Neural cell (in vitro differentiated cells): Measurements from ENCODE around the gene TRMT11. TPM values are rescaled to one million over a fixed set of nuclear protein-coding genes. Genes with fewer than 3 reads are reported as not detected.

Experiments
- H2AFZ ChIP-seq: fragments of 200-600, 300-800 bp; sonication (generic), shearing (Covaris generic); 2 replicates; pipeline ENCODE4 v1.6.0; 2014; ENCODE audit warnings: low read depth, mild to moderate bottlenecking, antibody characterized with exemption, low read length, moderate library complexity
- H3F3A ChIP-seq: fragments of 200-600 bp; shearing (Covaris generic); 2 replicates; pipeline ENCODE4 v1.6.1; 2016; ENCODE audit warnings: mild to moderate bottlenecking, moderate library complexity, mixed read lengths, antibody characterized with exemption, low read length; ENCODE audit not compliant: insufficient read depth, poor library complexity, severe bottlenecking
- H3K27ac ChIP-seq: fragments of 200-600, 300-800 bp; sonication (generic), shearing (Covaris generic); 2 replicates; pipeline ENCODE4 v1.5.1; 2014; ENCODE audit warnings: mild to moderate bottlenecking, low read length, moderate library complexity
- H3K27me3 ChIP-seq: fragments of 300-800, 200-600 bp; sonication (generic), shearing (Covaris generic); 2 replicates; pipeline ENCODE4 v1.6.0; 2014; ENCODE audit warnings: mild to moderate bottlenecking, low read depth, low read length, moderate library complexity; ENCODE audit not compliant: insufficient read depth
- H3K36me3 ChIP-seq: fragments of 300-800, 200-600 bp; sonication (generic), shearing (Covaris generic); 2 replicates; pipeline ENCODE4 v1.5.1; 2014; ENCODE audit warnings: mild to moderate bottlenecking, antibody characterized with exemption, low read length, moderate library complexity; ENCODE audit not compliant: insufficient read depth
- H3K4me2 ChIP-seq: fragments of 300-800, 200-600 bp; sonication (generic), shearing (Covaris generic); 2 replicates; pipeline ENCODE4 v1.6.0; 2014; ENCODE audit warnings: mild to moderate bottlenecking, low read length
- H3K4me3 ChIP-seq: fragments of 300-800, 200-600 bp; sonication (generic), shearing (Covaris generic); 2 replicates; pipeline ENCODE4 v1.5.1; 2014; ENCODE audit warnings: mild to moderate bottlenecking, low read length, moderate library complexity
- H3K79me2 ChIP-seq: fragments of 200-600 bp; shearing (Covaris generic); replicated peaks from 2 replicates; pipeline ENCODE4 v1.6.0; 2014; ENCODE audit warnings: mild to moderate bottlenecking, low read length, moderate library complexity; ENCODE audit not compliant: insufficient read depth
- H3K9ac ChIP-seq: fragments of 300-800, 200-600 bp; sonication (generic), shearing (Covaris generic); 2 replicates; pipeline ENCODE4 v1.6.1; 2016; ENCODE audit warnings: mild to moderate bottlenecking, low read length, mixed read lengths
- H3K9me2 ChIP-seq: fragments of 200-600 bp; shearing (Covaris generic); 2 replicates; pipeline ENCODE4 v1.6.1; 2016; ENCODE audit warnings: mild to moderate bottlenecking, low read length, mixed read lengths; ENCODE audit not compliant: insufficient read depth
- H3K9me3 ChIP-seq: fragments of 200-600, 300-800 bp; sonication (generic), shearing (Covaris generic); 2 replicates; pipeline ENCODE4 v1.6.1; 2016; ENCODE audit warnings: mild to moderate bottlenecking, mixed run types, low read length, moderate library complexity, mixed read lengths
- H4K20me1 ChIP-seq: fragments of 200-600 bp; shearing (Covaris generic); 2 replicates; pipeline ENCODE4 v1.6.1; 2016; ENCODE audit warnings: mild to moderate bottlenecking, mixed run types; ENCODE audit not compliant: insufficient read depth
- CTCF ChIP-seq: fragments of 450-650 bp; IDR thresholded peaks from 2 replicates; pipeline ENCODE4 v1.5.1; 2014; ENCODE audit warnings: antibody characterized with exemption, mild to moderate bottlenecking, moderate library complexity; ENCODE audit not compliant: poor library complexity, severe bottlenecking
- EP300 ChIP-seq: fragments of 450-650 bp; conservative IDR thresholded peaks from 2 replicates; pipeline ENCODE4 v1.6.1; 2014; ENCODE audit warnings: antibody characterized with exemption, mild to moderate bottlenecking, moderate library complexity; ENCODE audit not compliant: poor library complexity, severe bottlenecking
- EZH2 ChIP-seq: fragments of 200-600, 300-800 bp; shearing (Covaris generic), sonication (generic); IDR thresholded peaks from 2 replicates; pipeline ENCODE4 v1.6.1; 2014; ENCODE audit warnings: antibody characterized with exemption, low read length, borderline replicate concordance, mild to moderate bottlenecking; ENCODE audit not compliant: insufficient read depth, poor library complexity, severe bottlenecking
- MXI1 ChIP-seq: fragments of 450-650 bp; conservative IDR thresholded peaks from 2 replicates; pipeline ENCODE4 v1.6.1; 2014; ENCODE audit warnings: antibody characterized with exemption, mild to moderate bottlenecking; ENCODE audit not compliant: poor library complexity, severe bottlenecking
- POLR2AphosphoS5 ChIP-seq: IDR thresholded peaks from 2 replicates; pipeline ENCODE4 v1.6.1; 2012
- RAD21 ChIP-seq: fragments of 450-650 bp; conservative IDR thresholded peaks from 2 replicates; pipeline ENCODE4 v1.6.1; 2014; ENCODE audit warnings: antibody characterized with exemption, mild to moderate bottlenecking, moderate library complexity
- REST ChIP-seq: IDR thresholded peaks from 2 replicates; pipeline ENCODE4 v1.6.1; 2012; ENCODE audit warnings: borderline replicate concordance
- SMC3 ChIP-seq: fragments of 450-650 bp; conservative IDR thresholded peaks from 2 replicates; pipeline ENCODE4 v1.6.1; 2014; ENCODE audit warnings: antibody characterized with exemption, mild to moderate bottlenecking, moderate library complexity; ENCODE audit not compliant: poor library complexity
- TAF1 ChIP-seq: IDR thresholded peaks from 2 replicates; pipeline ENCODE4 v1.6.1; 2012; ENCODE audit warnings: low read depth
- polyA plus RNA-seq: library from polyadenylated mRNA; depleted of rRNA; stranded (reverse); fragments of >200 nt; gene quantifications from 2 replicates; pipeline ENCODE4 v1.2.3, GENCODE V29; 2014

The TRMT11 gene
- polyA plus RNA-seq, 1 donor from 2014 or later: 37.6 TPM

- no peak overlapping the region for H3K4me3 ChIP-seq
- no peaks in the 10 kb centered on the region for H3K79me2 ChIP-seq
- no peaks in the 10 kb centered on the region for H3K9me2 ChIP-seq
- no peak overlapping the region for H3K27ac ChIP-seq
- H4K20me1 ChIP-seq: no peaks in the 10 kb centered on the region
- no peaks in the 10 kb centered on the region for H3K27me3 ChIP-seq
- no peaks in the 10 kb centered on the region for H3F3A ChIP-seq
- H3K9me3 ChIP-seq: no peaks in the 10 kb centered on the region
- TF ChIP-seq EP300 (no peak), EZH2 (no peak), RAD21 (no peak), CTCF (no peak), SMC3 (no peak), MXI1 (no peak), REST (no peak)
- H3K4me2 ChIP-seq: no peak overlapping the region
- H3K36me3 ChIP-seq: peaks cover 8% of the 10 kb centered on the region
- H3K9ac ChIP-seq: no peak overlapping the region
- H2AFZ ChIP-seq: no peak overlapping the region
Observed at GRCh38 chr6:126016591-126016990, 30.3 kb downstream of the TRMT11 start.

- H3K9me2 ChIP-seq: no peaks in the 10 kb centered on the region
- H3K36me3 ChIP-seq: peaks cover 8% of the 10 kb centered on the region
- H3K4me3 ChIP-seq: no peak overlapping the region
- H3K9ac ChIP-seq: no peak overlapping the region
- H2AFZ ChIP-seq: no peak overlapping the region
- H3K79me2 ChIP-seq: no peaks in the 10 kb centered on the region
- no peaks in the 10 kb centered on the region for H3K27me3 ChIP-seq
- no peaks in the 10 kb centered on the region for H4K20me1 ChIP-seq
- no peaks in the 10 kb centered on the region for H3F3A ChIP-seq
- no peaks in the 10 kb centered on the region for H3K9me3 ChIP-seq
- no peak overlapping the region for H3K4me2 ChIP-seq
- TF ChIP-seq EP300: no peak
- TF ChIP-seq EZH2: no peak
- no peak for TF ChIP-seq TAF1
- TF ChIP-seq REST: no peak
- no peak for TF ChIP-seq CTCF
- no peak for TF ChIP-seq RAD21
- TF ChIP-seq SMC3: no peak
- TF ChIP-seq MXI1: no peak
- TF ChIP-seq POLR2AphosphoS5: no peak
- H3K27ac ChIP-seq: no peak overlapping the region
Observed at GRCh38 chr6:126017668-126018067, 31.3 kb downstream of the TRMT11 start.
